HG02610 (cell line): ENCODE measurements around the gene ZDHHC11B.

Experiments used
- ATAC-seq: cut with Tn5 transposase; IDR thresholded peaks from one replicate; pipeline ENCODE4 v1.9.1; 2021; ENCODE audit warnings: mild to moderate bottlenecking, moderate library complexity; ENCODE audit not compliant: unreplicated experiment

ZDHHC11B gene

DNA sequence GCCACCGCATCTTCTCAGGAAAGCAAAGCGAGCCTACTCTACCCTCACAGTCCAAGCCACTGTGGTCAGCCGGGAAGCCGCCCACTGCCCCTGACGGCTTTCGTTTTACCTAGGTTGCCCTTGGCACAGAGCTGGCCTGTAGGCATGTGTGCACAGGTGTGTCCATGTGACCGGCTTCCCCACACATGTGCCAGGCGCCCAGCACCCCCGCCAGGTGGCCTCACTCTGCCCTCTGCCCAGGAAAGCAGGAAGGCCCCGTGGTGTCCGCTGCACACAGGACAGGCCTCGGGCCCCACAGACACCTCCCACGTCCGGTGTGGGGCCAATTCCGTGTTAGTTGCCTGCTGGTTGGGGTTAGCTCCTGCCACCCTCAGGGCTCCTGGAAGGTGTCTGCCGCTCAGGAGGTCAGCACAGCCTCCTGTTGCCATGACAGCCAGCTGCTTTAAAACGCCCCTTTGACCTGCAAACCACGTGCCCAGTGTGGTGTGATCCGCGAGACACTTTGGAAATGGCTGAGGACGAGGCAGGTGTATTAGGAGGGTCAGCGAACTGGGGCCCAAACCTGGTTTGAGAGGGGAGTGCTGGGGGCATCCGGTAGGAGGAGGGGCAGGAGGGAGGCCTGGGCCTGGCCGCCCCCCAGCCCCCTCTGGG, 120.1 kb downstream of the ZDHHC11B start:
- ATAC-seq, result no peak

DNA sequence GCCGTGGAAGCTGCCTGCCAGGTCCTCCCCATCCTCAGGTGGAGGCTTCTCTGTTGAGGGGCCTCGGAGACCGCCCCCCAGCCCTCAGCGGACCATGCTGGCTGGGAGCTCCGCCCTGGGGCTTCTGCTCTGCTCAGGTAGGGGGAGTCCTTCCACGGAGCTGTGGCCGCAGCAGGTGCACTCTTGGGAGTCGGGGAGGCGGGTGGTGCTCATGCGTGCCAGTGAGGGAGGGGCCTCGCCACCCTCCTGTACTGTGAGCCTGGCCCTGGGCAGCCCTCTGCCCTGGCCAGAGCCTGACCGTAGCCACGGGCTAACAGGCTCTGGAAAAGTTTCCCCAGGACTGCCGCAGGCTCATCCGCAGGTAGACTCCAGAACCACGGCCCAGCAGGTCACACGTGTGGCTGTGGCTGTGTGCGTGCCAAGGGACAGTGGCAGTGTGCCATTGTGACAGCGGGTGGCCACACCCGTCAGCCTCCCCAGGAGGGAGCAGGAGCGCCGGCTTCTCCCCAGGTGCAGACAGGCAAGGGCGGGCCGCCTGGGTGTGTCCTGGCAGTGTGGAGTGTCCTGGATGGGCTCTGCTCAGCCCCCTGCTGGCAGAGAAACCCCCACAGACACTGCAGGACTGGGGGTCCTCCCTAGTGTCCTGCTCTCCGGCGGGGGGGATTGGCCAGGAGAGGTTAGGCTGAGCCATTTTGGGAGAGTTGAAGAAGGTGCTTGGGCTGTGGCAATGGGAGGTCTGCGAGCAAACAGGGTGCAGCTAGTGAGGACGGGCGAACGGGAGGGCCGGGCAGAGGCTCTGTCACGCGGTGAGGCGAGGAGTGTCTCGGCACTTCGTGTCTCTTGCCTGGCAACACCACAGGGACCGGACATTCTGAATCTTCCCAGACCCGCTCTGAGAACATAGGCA, 120.8 kb downstream of the ZDHHC11B start:
- no peak for ATAC-seq

- no peak for ATAC-seq
Observed at GRCh38 chr5:662751-663435, 121.6 kb downstream of the ZDHHC11B start.

DNA sequence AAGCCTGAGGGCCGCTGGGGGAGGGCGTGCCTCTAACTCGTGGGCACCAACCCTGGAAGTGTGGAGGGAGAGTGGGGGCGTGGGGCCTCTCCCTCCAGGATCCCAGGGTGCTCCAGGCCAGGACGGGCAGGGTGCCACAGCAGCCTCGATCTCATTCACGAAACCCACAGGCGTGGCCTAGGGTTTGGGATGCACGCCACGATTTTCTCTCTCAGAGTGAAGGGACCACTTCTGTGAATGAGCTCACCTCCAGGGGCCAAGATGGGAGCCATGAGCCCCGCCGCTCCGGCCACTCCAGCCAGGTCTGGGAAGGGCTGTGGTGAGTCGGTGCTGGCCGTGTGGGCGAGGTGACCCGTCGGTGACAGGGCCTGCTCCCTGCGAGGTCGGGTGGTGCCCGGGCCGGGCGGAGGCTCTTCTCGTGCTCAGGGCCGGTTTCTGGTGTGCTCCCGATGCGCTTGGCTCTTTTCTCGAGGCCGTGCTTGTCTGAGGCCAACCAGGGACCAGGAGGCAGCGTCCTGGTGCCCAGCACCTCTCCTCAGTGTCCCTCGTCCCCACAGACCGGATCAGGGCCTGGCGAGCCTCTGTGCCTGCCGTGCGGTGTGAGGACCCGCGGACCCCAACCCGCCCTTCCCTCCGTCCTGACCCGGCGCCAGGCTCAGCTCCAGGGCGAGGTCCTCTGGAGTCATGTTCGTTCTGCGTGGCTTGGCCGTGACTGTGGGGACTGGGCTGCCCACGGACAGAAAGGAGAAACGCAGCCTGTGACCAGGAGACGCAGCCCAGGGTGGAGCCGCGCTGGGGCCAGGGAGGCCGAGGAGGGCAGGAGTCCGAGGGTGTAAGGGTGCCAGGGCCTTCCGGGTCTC, 122.4 kb downstream of the ZDHHC11B start:
- ATAC-seq, result no peak

GRCh38 chr5:660491-661030, 124.0 kb downstream of the ZDHHC11B start:
- ATAC-seq, result no peak
